Measurements from ENCODE around the gene NMU.
"Not testable (repeated sequence)": the region's sequence is repeated elsewhere in the genome, so short reads cannot be mapped to it uniquely, and the experiment has no call there.

Gene NMU

GRCh38 chr4:55571806-55572205 lies 64.3 kb downstream of the NMU start:
- intact Hi-C loops (cut with DNase I), result no loop called here
- DNase-seq, result no peak

- no peak for DNase-seq
- intact Hi-C loops (cut with DNase I), result no loop called here
These were observed 67.1 kb downstream of the NMU start for GRCh38 chr4:55568905-55569504.

GRCh38 chr4:55561889-55562288 lies 74.2 kb downstream of the NMU start:
- DNase-seq, result no peak

GRCh38 chr4:55560096-55560495 lies 76.0 kb downstream of the NMU start:
- intact Hi-C loops (cut with DNase I), result no loop called here
- no peak for DNase-seq

More at GRCh38 chr4:55561889-55562288, 74.2 kb downstream of the NMU start:
- intact Hi-C loops (cut with DNase I), result no loop called here

- intact Hi-C loops (cut with DNase I), result loop anchor here (2.0 to 10.0 kb wide), 2 partner anchors 208 to 580 kb away; partner anchors contain the start of gene SRD5A3
- DNase-seq, result no peak
These were observed 81.6 kb downstream of the NMU start for GRCh38 chr4:55554453-55555030.

- no peak for DNase-seq
- intact Hi-C loops (cut with DNase I), result loop anchor here (2.0 to 10.0 kb wide), 2 partner anchors 207 to 579 kb away; partner anchors contain the start of gene SRD5A3
These were observed 82.5 kb downstream of the NMU start for GRCh38 chr4:55553441-55554201.

GRCh38 chr4:55551964-55552363 lies 84.1 kb downstream of the NMU start:
- intact Hi-C loops (cut with DNase I), result loop anchor here (10.0 kb wide), 1 partner anchor 577 kb away; no protein-coding TSS in a partner anchor
- not testable (repeated sequence) for DNase-seq

- DNase-seq, result no peak
- intact Hi-C loops (cut with DNase I), result loop anchor here (5.0 to 10.0 kb wide), 3 partner anchors 115 to 575 kb away; partner anchors contain the start of gene TMEM165
These were observed 86.2 kb downstream of the NMU start for GRCh38 chr4:55549888-55550287.

- DNase-seq, result no peak
- intact Hi-C loops (cut with DNase I), result loop anchor here (5.0 to 10.0 kb wide), 2 partner anchors 113 to 151 kb away; partner anchors contain the start of gene TMEM165
These were observed 88.2 kb downstream of the NMU start for GRCh38 chr4:55547918-55548317.

GRCh38 chr4:55547466-55547770 lies 88.7 kb downstream of the NMU start:
- DNase-seq, result peak in 8 of 10 donors; percentile 29 to 93 (median 55)

GRCh38 chr4:55546756-55547465 lies 89.2 kb downstream of the NMU start, which contains the start of gene CLOCK:
Gene CLOCK, minus strand, starts transcription at chr4:55546909. Its CDS starts 64,124 bp downstream, at chr4:55482785.
- DNase-seq, result peak; percentile 76 to 97 (median 84)
- intact Hi-C loops (cut with DNase I), result loop anchor here (1.0 to 10.0 kb wide), 3 partner anchors 112 to 306 kb away; partner anchors contain the start of genes EXOC1 and TMEM165

More at GRCh38 chr4:55547466-55547770, 88.7 kb downstream of the NMU start:
- intact Hi-C loops (cut with DNase I), result loop anchor here (5.0 to 10.0 kb wide), 2 partner anchors 113 to 150 kb away; partner anchors contain the start of gene TMEM165

- intact Hi-C loops (cut with DNase I), result loop anchor here (1.0 to 10.0 kb wide), 3 partner anchors 112 to 307 kb away; partner anchors contain the start of genes EXOC1 and TMEM165
- no peak for DNase-seq
These were observed 89.7 kb downstream of the NMU start for GRCh38 chr4:55546506-55546755.

- intact Hi-C loops (cut with DNase I), result loop anchor here (1.0 to 10.0 kb wide), 4 partner anchors 111 to 307 kb away; partner anchors contain the start of genes EXOC1, SRD5A3 and TMEM165
These were observed 90.2 kb downstream of the NMU start for GRCh38 chr4:55545641-55546505.

More at GRCh38 chr4:55545641-55546505, 90.2 kb downstream of the NMU start:
- peak; percentile 69 to 97 (median 78) for DNase-seq

Data from posterior cingulate gyrus (tissue), 11 donors.